Measurements from ENCODE around the gene DIPK2A. TPM values are rescaled to one million over a fixed set of nuclear protein-coding genes. Genes with fewer than 3 reads are reported as not detected.
A peak's percentile ranks its signal among the peaks of the same experiment; 100 is the strongest.

The DIPK2A gene, protein sequence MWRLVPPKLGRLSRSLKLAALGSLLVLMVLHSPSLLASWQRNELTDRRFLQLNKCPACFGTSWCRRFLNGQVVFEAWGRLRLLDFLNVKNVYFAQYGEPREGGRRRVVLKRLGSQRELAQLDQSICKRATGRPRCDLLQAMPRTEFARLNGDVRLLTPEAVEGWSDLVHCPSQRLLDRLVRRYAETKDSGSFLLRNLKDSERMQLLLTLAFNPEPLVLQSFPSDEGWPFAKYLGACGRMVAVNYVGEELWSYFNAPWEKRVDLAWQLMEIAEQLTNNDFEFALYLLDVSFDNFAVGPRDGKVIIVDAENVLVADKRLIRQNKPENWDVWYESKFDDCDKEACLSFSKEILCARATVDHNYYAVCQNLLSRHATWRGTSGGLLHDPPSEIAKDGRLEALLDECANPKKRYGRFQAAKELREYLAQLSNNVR
- total RNA-seq (10 to 100 TPM in 2 of 10 donors, 1 to 10 TPM in 8; 5.2 to 15.0 (median 7.8) TPM), polyA plus RNA-seq (1 to 10 TPM; 2.9 to 3.4 TPM)
- long read RNA-seq, donor 1, full-length matches to known transcripts: 19 of 19 reads
- long read RNA-seq, donor 1, partial matches to known transcripts: 0 of 19 reads
- long read RNA-seq, donor 1, other reads (novel, unspliced or antisense): 0 of 19 reads
- long read RNA-seq, donor 2, full-length matches to known transcripts: 20 of 23 reads
- long read RNA-seq, donor 2, partial matches to known transcripts: 0 of 23 reads
- long read RNA-seq, donor 2, other reads (novel, unspliced or antisense): 3 of 23 reads
- long read RNA-seq, donor 3, full-length matches to known transcripts: 10 of 13 reads
- long read RNA-seq, donor 3, partial matches to known transcripts: 3 of 13 reads
- long read RNA-seq, donor 3, other reads (novel, unspliced or antisense): 0 of 13 reads

DNA sequence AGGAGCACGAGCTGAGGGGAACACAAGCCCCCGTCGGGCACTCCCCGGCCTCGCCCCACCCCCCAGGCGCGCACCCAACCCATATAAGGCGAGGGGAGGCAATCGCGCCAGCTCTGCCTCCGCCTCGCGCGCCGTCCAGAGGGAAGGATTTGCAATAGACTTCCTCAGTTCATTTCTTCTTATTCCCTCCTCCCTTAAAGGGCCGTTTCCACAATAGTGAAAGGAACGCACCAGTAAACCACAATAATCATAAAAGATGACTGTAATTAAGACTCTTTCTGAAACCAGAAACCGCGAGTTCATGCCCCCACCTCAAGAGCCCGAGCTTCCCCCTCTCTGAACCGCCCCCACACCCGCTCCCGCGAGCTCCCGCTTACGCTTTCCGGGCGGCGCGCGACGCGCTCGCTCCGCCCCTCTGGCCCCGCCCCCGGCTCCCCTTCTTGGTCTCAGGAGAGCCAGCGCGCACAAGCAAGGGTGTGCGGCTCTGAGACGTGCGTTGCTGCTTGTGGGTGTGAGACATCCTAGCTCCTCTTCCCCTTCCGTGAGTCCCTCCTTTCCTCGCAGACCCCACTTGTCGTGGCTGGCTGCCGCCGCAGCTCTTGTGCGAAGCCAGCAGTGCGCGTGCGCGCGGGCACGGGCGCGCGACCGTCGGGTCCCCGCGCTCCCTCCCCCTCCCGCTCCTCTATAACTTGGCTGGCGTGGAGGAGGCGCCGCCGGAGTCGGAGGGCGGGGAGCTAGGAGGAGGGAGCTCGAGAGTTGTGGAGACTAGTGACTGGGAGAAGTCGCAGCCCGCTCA is at the start of gene DIPK2A:
TSS of gene DIPK2A (plus strand) at position 465 of the 796 bp plus-strand sequence. CDS start 510 bp downstream, outside the sequence.
- Histone ChIP-seq H3K4me3 (peak within 1 kb of the TSS; percentile 71 to 98 (median 86)), H3K36me3 (no peaks in the 10 kb centered on the region), H3K27ac (peak within 1 kb of the TSS; percentile 85 to 97 (median 96)), H3K27me3 (no peaks in the 10 kb centered on the region), H3K4me1 (peaks cover 0 to 36% (median 25%) of the 10 kb centered on the region in 9 donors), H3K9me3 (no peaks in the 10 kb centered on the region)
- TF ChIP-seq CTCF (IDR thresholded peaks at IDR 0.05): no peak
- peak; percentile 89 to 96 (median 94) for ATAC-seq
- peak; percentile 96 to 97 for DNase-seq
- 0 to 1% methylated on average over 70 to 71 of the region's 71 CpGs for WGBS, 2 donors
- intact Hi-C loops (cut with DNase I): loop anchor here in 2 of 10 donors (5.0 to 10.0 kb wide), 3 partner anchors 296 to 1397 kb away; partner anchors contain the start of gene ATR (in 1 of the 2)

GRCh38 chr3:143924522-143925285 is 46.9 kb upstream of the DIPK2A start:
- no peak overlapping the region for H3K4me3 ChIP-seq
- H3K27ac ChIP-seq: no peak overlapping the region
- no peak for TF ChIP-seq CTCF (IDR thresholded peaks at IDR 0.05)
- DNase-seq: no peak
- no peaks in the 10 kb centered on the region for H3K9me3 ChIP-seq
- H3K4me1 ChIP-seq: no peaks in the 10 kb centered on the region
- intact Hi-C loops (cut with DNase I): no loop called here
- WGBS, 2 donors: 84 to 90% methylated on average over 9 of the region's 9 CpGs
- H3K27me3 ChIP-seq: no peaks in the 10 kb centered on the region
- no peak for ATAC-seq
- no peaks in the 10 kb centered on the region for H3K36me3 ChIP-seq

DNA sequence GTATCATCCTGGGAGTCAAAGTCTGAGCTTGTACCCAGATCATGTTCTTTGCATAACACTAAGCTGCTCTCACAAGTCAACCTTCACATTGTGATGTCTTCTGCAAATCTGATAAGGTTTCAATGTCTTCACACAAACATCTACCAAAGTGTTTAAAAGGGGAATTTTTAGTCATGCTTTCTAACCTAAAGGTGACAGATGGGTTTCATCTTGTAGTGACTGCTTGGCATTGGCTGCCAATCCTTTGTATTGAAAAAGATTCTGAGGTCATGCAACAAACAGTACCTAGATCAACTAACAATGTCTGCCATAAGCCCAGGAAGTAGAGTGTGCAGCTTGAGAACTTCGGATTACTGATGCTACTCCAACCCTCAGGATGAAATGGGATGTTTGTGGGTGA is 43.6 kb upstream of the DIPK2A start:
- intact Hi-C loops (cut with DNase I): no loop called here
- Histone ChIP-seq H3K36me3 (no peaks in the 10 kb centered on the region), H3K4me1 (no peaks in the 10 kb centered on the region), H3K4me3 (no peak overlapping the region), H3K9me3 (no peaks in the 10 kb centered on the region), H3K27me3 (no peaks in the 10 kb centered on the region), H3K27ac (no peak overlapping the region)
- 86 to 94% methylated on average over 1 of the region's 1 CpG for WGBS, 2 donors
- no peak for TF ChIP-seq CTCF (IDR thresholded peaks at IDR 0.05)
- DNase-seq: no peak
- no peak for ATAC-seq

Data from heart right ventricle (tissue), 16 donors.